ENCODE data around the gene ABLIM3. TPM values are rescaled to one million over a fixed set of nuclear protein-coding genes. Genes with fewer than 3 reads are reported as not detected.

ABLIM3 gene
- total and polyA plus RNA-seq, 9 donors = 1.7 to 26.4 (median 6.2) TPM

DNA sequence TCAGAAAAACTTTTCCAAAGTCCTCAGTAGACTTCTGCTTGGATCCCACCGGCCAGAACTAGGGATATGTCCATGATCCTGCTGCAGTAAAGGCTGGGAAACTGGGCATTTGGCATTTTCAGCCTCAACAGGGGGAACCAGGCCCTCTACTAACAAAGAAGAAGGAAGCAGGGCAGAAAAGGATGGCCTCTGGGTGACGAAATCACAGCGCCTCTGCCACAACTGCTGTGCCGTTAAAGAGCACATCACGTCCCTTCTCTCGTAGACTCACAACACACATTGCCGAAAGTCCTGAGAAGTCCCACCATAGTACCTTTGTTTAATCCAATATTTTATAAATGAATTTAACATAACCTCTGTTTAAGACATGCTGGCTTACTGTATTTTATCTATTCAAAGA, 120.0 kb downstream of the ABLIM3 start:
- Histone ChIP-seq H3K27ac (no peak overlapping the region), H3K36me3 (no peaks in the 10 kb centered on the region), H3K9me3 (no peaks in the 10 kb centered on the region), H3K4me3 (no peak overlapping the region), H3K4me1 (ENCODE audit: insufficient read depth) (no peaks in the 10 kb centered on the region), H3K27me3 (no peaks in the 10 kb centered on the region)
- DNase-seq = no peak
- WGBS, 3 donors = 79 to 87% (median 83%) methylated on average over 7 of the region's 7 CpGs
- TF ChIP-seq POLR2A (IDR thresholded peaks at IDR 0.05) = no peak
- TF ChIP-seq, protein P1, sequence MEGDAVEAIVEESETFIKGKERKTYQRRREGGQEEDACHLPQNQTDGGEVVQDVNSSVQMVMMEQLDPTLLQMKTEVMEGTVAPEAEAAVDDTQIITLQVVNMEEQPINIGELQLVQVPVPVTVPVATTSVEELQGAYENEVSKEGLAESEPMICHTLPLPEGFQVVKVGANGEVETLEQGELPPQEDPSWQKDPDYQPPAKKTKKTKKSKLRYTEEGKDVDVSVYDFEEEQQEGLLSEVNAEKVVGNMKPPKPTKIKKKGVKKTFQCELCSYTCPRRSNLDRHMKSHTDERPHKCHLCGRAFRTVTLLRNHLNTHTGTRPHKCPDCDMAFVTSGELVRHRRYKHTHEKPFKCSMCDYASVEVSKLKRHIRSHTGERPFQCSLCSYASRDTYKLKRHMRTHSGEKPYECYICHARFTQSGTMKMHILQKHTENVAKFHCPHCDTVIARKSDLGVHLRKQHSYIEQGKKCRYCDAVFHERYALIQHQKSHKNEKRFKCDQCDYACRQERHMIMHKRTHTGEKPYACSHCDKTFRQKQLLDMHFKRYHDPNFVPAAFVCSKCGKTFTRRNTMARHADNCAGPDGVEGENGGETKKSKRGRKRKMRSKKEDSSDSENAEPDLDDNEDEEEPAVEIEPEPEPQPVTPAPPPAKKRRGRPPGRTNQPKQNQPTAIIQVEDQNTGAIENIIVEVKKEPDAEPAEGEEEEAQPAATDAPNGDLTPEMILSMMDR (IDR thresholded peaks at IDR 0.05) = no peak
- no peak for TF ChIP-seq EP300 (IDR thresholded peaks at IDR 0.05)
- intact Hi-C loops (cut with DNase I) = no loop called here

DNA sequence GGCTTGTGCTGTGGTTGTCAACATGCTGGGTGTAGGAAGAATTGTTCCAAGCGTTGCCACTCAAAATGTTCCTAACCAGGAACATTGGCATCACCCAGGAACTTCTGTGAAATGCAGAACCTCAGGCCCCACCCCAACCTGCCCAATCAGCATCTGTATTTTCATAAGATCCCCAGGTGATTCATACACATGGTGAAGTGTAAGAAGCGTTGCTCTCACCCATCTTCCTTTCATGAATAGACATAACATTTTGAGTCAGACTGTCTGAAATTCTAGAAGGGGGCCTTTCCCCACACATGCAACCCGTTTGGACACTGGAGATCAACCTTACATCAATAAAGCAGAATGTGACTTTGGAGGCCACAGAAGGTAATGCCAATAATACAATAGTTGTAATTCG, 121.0 kb downstream of the ABLIM3 start:
- Histone ChIP-seq H3K27me3 (no peaks in the 10 kb centered on the region), H3K27ac (no peak overlapping the region), H3K4me1 (ENCODE audit: insufficient read depth) (no peaks in the 10 kb centered on the region), H3K36me3 (no peaks in the 10 kb centered on the region), H3K9me3 (no peaks in the 10 kb centered on the region), H3K4me3 (no peak overlapping the region)
- intact Hi-C loops (cut with DNase I) = no loop called here
- WGBS, 3 donors = 67 to 77% (median 70%) methylated on average over 4 of the region's 4 CpGs
- TF ChIP-seq EP300 (IDR thresholded peaks at IDR 0.05) = no peak
- TF ChIP-seq, protein P1 (IDR thresholded peaks at IDR 0.05) = no peak
- no peak for TF ChIP-seq POLR2A (IDR thresholded peaks at IDR 0.05)
- DNase-seq = no peak

DNA sequence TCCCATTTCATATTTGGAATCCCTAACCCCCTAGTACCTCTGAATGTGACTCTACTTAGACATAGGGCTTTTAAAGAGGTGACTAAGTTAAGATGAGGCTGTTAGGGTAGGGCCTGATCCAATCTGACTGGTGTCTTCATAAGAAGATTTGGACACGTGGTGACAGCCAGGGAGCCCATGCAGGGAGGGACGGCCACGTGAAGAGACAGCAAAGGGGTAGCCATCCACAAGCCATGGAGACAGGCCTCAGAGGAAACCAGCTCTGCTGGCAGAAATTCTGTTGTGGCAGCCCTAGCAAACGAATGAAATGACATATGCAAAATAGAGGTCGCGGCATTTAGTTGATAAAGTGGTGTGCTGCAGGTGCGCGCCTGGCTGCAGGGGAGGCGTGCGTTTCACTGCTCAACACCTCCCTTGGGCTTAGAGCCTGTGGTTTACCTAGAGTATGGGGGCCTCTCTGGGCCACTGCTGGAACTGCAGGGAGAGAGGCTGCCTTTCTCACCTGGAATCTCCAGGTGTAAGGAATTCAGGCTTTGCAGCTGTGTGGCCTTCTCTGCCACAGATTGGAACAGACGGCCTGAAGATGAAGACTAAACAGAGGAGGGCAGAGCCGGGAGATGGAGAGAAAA, 123.3 kb downstream of the ABLIM3 start:
- intact Hi-C loops (cut with DNase I) = no loop called here
- H3K36me3 ChIP-seq = no peaks in the 10 kb centered on the region
- no peaks in the 10 kb centered on the region for H3K9me3 ChIP-seq
- no peak overlapping the region for H3K4me3 ChIP-seq
- DNase-seq = no peak
- no peaks in the 10 kb centered on the region for H3K27me3 ChIP-seq
- H3K27ac ChIP-seq = no peak overlapping the region
- TF ChIP-seq POLR2A (IDR thresholded peaks at IDR 0.05) (no peak), EP300 (IDR thresholded peaks at IDR 0.05) (no peak)
- TF ChIP-seq, protein P1 (IDR thresholded peaks at IDR 0.05) = no peak
- H3K4me1 ChIP-seq (ENCODE audit: insufficient read depth) = no peaks in the 10 kb centered on the region
- 14 to 19% (median 15%) methylated on average over 12 of the region's 12 CpGs for WGBS, 3 donors

DNA sequence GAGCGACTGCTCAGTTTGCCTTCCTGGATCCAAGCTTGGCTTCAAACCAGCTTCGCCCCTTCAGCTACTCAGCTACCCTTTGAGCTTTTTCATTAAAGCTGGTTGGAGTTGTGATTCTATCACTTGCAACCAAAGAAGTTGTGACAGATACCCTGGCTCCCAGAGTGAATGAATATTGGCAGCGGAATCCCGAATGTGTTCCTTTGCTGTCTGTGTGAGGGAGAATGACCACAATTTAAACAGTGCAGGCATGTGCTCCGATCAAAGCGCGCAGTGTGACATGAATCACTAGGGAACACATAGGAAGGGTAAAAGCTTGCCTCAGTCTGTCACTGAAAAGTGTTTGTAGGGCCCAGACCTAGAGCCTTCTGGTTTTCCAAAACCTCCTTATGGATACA, 123.8 kb downstream of the ABLIM3 start:
- H3K36me3 ChIP-seq = no peaks in the 10 kb centered on the region
- intact Hi-C loops (cut with DNase I) = no loop called here
- TF ChIP-seq POLR2A (IDR thresholded peaks at IDR 0.05) (no peak), EP300 (IDR thresholded peaks at IDR 0.05) (no peak)
- TF ChIP-seq, protein P1 (IDR thresholded peaks at IDR 0.05) = no peak
- H3K27me3 ChIP-seq = no peaks in the 10 kb centered on the region
- no peak overlapping the region for H3K4me3 ChIP-seq
- no peak overlapping the region for H3K27ac ChIP-seq
- no peaks in the 10 kb centered on the region for H3K9me3 ChIP-seq
- DNase-seq = no peak
- no peaks in the 10 kb centered on the region for H3K4me1 ChIP-seq (ENCODE audit: insufficient read depth)
- WGBS, 3 donors = 79 to 86% (median 82%) methylated on average over 7 of the region's 7 CpGs
